GM06990 (cell line): ENCODE results near the gene NDUFS6.

Experiments used
- DNase-seq: peaks from one replicate; pipeline ENCODE4 v3.0.0-alpha.2; 2011; ENCODE audit not compliant: insufficient read length; ENCODE audit errors: extremely low read depth
- H3K27me3 ChIP-seq: replicated peaks from 2 replicates; pipeline ENCODE4 v1.6.0; 2011; ENCODE audit warnings: low read length; ENCODE audit not compliant: control insufficient read depth, insufficient read depth
- H3K36me3 ChIP-seq: 2 replicates; pipeline ENCODE4 v1.5.1; 2011; ENCODE audit warnings: low read length; ENCODE audit not compliant: control insufficient read depth, insufficient read depth
- H3K4me3 ChIP-seq: replicated peaks from 2 replicates; pipeline ENCODE4 v1.5.1; 2011; ENCODE audit warnings: low read depth, mild to moderate bottlenecking, control low read depth, low read length
- TF ChIP-seq, protein P1 (sequence below): IDR thresholded peaks from 2 replicates; pipeline ENCODE4 v1.5.1; 2011; ENCODE audit warnings: low read length, control low read depth, mild to moderate bottlenecking, inconsistent platforms; ENCODE audit not compliant: insufficient read depth, poor library complexity, severe bottlenecking

Gene NDUFS6

DNA sequence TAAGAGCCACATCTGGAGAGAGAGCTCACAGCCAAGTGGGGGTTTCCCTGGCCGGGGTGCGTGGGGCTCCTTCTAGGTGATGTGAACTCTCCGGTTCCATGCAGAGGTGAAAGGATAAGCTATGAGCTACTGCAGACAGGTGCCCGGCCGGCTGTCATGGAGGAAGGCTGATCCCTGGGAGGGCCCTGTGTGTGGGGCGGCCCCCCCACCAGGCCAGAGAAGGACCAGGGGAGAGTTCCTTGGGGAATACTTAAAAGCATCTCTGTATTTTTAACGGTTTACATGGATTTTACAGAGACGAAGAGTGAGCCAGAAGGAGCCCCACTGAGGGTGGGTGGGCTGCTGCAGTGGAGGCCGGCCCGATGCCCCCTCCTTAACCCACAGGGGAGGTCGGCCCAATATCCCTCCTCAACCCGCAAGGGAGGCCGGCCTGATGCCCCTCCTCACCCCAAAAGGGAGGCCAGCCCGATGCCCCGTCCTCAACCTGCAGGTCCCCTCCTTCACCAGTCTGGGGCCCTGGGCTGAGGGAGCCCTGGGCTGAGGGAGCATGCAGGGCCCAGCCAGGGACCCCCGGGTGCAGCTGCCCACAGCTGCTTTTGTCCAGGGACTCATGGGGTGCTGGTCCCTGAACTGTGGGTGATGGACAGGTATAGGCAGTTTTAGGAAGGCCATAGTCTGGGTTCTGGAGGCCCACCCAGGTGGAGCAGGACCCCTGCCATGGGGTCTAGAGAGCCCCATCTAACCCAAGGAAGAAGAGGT, 33.5 kb upstream of the NDUFS6 start:
- Histone ChIP-seq H3K27me3 (no peaks in the 10 kb centered on the region), H3K36me3 (no peaks in the 10 kb centered on the region), H3K4me3 (no peak overlapping the region)
- DNase-seq: no peak
- TF ChIP-seq, protein P1, sequence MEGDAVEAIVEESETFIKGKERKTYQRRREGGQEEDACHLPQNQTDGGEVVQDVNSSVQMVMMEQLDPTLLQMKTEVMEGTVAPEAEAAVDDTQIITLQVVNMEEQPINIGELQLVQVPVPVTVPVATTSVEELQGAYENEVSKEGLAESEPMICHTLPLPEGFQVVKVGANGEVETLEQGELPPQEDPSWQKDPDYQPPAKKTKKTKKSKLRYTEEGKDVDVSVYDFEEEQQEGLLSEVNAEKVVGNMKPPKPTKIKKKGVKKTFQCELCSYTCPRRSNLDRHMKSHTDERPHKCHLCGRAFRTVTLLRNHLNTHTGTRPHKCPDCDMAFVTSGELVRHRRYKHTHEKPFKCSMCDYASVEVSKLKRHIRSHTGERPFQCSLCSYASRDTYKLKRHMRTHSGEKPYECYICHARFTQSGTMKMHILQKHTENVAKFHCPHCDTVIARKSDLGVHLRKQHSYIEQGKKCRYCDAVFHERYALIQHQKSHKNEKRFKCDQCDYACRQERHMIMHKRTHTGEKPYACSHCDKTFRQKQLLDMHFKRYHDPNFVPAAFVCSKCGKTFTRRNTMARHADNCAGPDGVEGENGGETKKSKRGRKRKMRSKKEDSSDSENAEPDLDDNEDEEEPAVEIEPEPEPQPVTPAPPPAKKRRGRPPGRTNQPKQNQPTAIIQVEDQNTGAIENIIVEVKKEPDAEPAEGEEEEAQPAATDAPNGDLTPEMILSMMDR: no peak

DNA sequence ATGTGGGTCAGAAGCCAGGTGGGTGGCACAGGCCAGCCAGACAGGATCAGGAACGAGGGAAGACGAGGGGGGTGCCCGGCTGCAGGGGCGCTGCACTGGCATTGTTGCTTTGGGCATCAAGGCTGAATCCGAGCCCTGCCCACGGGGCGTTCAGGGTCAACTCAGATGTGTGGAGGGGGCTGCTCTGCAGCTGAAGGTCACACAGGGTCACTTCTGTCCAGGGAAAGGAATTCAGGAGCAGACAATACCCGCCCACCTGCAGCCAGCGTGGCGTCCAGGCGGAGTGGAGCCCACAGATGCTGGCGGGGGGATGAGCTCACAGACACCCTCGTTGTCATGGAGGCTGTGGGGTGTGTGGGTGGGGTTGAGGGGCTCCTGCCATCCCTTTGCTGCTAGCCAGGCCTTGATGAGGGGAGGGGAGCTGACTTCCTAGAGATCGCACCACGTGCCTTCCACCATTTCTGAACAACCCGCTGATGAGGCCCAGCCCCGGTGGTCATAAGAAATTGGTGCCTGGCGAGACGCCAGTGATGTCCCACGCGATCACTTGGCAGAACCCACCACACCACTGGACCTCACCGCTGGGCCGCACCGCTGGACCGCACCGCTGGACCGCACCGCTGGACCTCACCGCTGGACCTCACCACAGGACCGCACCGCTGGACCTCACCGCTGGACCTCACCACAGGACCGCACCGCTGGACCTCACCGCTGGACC, 32.8 kb upstream of the NDUFS6 start:
- DNase-seq: no peak
- no peaks in the 10 kb centered on the region for H3K36me3 ChIP-seq
- H3K4me3 ChIP-seq: no peak overlapping the region
- no peaks in the 10 kb centered on the region for H3K27me3 ChIP-seq
- TF ChIP-seq, protein P1: no peak

DNA sequence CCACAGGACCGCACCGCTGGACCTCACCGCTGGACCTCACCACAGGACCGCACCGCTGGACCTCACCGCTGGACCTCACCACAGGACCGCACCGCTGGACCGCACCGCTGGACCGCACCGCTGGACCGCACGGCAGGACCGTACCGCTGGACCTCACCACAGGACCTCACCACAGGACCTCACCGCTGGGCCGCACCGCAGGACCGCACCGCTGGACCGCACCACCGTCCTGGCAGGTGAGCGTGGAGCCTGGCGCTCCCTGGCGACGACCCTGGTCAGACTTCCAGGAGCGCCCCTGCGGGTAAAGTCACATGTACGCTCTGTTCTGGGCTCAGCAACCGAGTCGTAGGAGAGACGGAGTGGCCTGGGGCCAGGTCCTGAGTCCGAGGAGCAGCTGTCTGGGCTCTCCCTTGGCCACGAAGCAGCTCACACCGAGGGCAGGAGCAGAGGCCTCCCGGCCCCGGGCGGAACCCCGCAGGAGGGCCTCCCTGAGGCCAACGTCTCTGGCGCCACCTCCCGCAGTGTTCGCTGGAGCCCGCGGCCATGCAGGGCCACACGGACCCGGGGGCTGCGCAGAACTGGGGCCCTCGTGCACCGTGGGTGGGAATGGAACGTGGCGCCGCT, 32.1 kb upstream of the NDUFS6 start:
- Histone ChIP-seq H3K36me3 (no peaks in the 10 kb centered on the region), H3K27me3 (no peaks in the 10 kb centered on the region), H3K4me3 (no peak overlapping the region)
- no peak for DNase-seq
- TF ChIP-seq, protein P1: no peak

DNA sequence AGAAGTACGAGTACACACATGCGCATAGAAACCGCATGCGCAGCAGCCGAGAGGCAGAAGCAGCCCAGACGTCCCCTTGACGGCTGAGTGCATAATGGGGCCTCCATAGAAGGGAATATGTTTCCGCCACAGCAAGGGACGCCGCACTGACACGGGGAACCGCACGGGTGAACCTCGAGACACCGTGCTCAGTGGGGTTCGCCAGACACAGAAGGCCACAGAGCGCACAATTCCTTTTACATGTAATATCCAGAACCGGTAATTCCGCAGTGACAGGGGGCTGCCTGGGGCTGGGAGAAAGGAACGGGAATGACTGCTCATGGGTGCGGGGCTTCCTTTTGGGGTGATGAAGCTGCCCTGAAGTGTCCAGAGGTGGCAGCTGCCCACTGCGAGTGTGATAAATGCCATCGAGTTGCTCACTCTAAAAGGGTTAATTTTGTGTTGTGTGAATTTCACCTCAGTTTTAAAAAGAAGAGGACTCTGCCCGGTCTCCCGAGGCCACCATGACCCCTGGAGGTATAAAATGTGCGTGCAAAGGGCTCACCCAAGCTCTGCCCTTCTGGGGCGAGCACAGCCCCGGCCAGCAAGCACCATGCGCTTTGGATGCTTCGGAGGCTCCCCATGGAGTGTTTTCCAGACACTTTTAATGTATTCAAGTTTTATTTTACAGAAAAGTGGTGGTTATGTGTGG, 31.3 kb upstream of the NDUFS6 start:
- no peaks in the 10 kb centered on the region for H3K27me3 ChIP-seq
- H3K36me3 ChIP-seq: no peaks in the 10 kb centered on the region

DNA sequence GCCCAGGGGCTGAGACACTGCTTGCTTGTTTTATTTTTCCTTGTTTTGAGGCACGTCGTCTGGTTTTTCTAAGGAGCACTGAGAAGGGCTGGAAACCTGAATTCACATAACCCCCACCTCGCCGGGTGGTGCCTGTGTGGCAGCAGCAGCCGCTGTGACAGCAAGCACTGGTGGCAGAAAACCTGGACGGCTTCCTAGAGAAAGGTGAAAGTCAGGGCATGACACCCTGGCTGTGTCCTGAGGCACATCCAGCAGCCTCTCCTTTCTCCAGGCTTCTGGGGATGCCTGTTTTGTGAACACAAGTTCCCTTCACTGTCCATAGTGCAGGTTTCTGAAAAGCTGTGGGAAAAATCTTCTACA, 30.8 kb upstream of the NDUFS6 start:
- no peaks in the 10 kb centered on the region for H3K27me3 ChIP-seq
- no peak for DNase-seq
- TF ChIP-seq, protein P1: no peak
- no peak overlapping the region for H3K4me3 ChIP-seq
- H3K36me3 ChIP-seq: no peaks in the 10 kb centered on the region

More for the DNA sequence above, 31.3 kb upstream of the NDUFS6 start:
- DNase-seq: no peak
- no peak overlapping the region for H3K4me3 ChIP-seq
- TF ChIP-seq, protein P1: no peak
